Endothelial cell of umbilical vein (primary cell): Measurements from ENCODE around the gene FOS. TPM values are rescaled to one million over a fixed set of nuclear protein-coding genes. Genes with fewer than 3 reads are reported as not detected.
"Not testable (repeated sequence)": the region's sequence is repeated elsewhere in the genome, so short reads cannot be mapped to it uniquely, and the experiment has no call there.

Experiments
- BruUV-seq: library from RNA; stranded (reverse); fragments of 400-500 nt; replicated peaks from 2 replicates; lab custom pipeline; 2021; lab: Mats Ljungman, UMichigan
- CTCF ChIA-PET: fragments of 300-600, 350-600 bp; sonication (Branson Sonifier 250); formaldehyde crosslinking; loops from one replicate; lab custom pipeline; 2021; ENCODE audit warnings: antibody characterized with exemption, inconsistent platforms; lab: Charles Lee
- POLR2A ChIA-PET: fragments of 300-600, 350-600 bp; sonication (Branson Sonifier 250); formaldehyde crosslinking; loops from one replicate; lab custom pipeline; 2021; ENCODE audit warnings: antibody characterized with exemption, inconsistent platforms; lab: Charles Lee
- DNase-seq: peaks from one replicate; pipeline ENCODE4 v3.0.0-alpha.2; 2011; ENCODE audit warnings: low read depth, low spot score
- FAIRE-seq: peaks from 2 replicates; lab custom pipeline; 2011; peaks lifted over from hg19 to GRCh38; lab: Jason Lieb, UNC
- H2AFZ ChIP-seq: 2 replicates; pipeline ENCODE4 v1.6.0; 2012; ENCODE audit warnings: low read depth, low read length, control low read depth, inconsistent platforms
- H3K27ac ChIP-seq: 2 replicates; pipeline ENCODE4 v1.5.1; 2011; ENCODE audit warnings: low read depth, mild to moderate bottlenecking, control low read depth, low read length, moderate library complexity; ENCODE audit not compliant: insufficient read depth
- H3K27me3 ChIP-seq, 2 experiments: 2 replicates each; pipeline versions ENCODE4 v1.6.0 to v1.6.1; 2011; ENCODE audit warnings: low read length in 2 of 2, mixed read lengths in 1 of 2; ENCODE audit not compliant: control insufficient read depth in 2 of 2, insufficient read depth in 2 of 2
- H3K36me3 ChIP-seq, 2 experiments: 2 replicates in 1 of 2; 3 replicates in 1 of 2; pipeline ENCODE4 v1.5.1; 2011; ENCODE audit warnings: low read length in 2 of 2, mild to moderate bottlenecking in 1 of 2, moderate library complexity in 1 of 2; ENCODE audit not compliant: control insufficient read depth in 2 of 2, insufficient read depth in 2 of 2; ENCODE audit errors: extremely low read depth in 1 of 2
- H3K4me1 ChIP-seq: 3 replicates; pipeline ENCODE4 v1.5.1; 2011; ENCODE audit warnings: mild to moderate bottlenecking, low read length; ENCODE audit not compliant: control insufficient read depth, insufficient read depth; ENCODE audit errors: extremely low read depth
- H3K4me2 ChIP-seq: 2 replicates; pipeline ENCODE4 v1.6.1; 2011; ENCODE audit warnings: low read length, control low read depth, mixed read lengths; ENCODE audit not compliant: insufficient read depth
- H3K4me3 ChIP-seq, 3 experiments: fragments of 200-600 bp in 1 of 3; sonication (generic), shearing (Covaris generic) in 1 of 3; replicated peaks in 1 of 3; 2 replicates each; pipeline ENCODE4 v1.5.1; 2011 to 2016; ENCODE audit warnings: control low read depth in 3 of 3, low read length in 3 of 3, mild to moderate bottlenecking in 2 of 3, inconsistent platforms in 1 of 3, low read depth in 1 of 3, moderate library complexity in 1 of 3; ENCODE audit not compliant: insufficient read depth in 1 of 3
- H3K79me2 ChIP-seq: 2 replicates; pipeline ENCODE4 v1.6.0; 2012; ENCODE audit warnings: low read length, inconsistent platforms; ENCODE audit not compliant: control insufficient read depth, insufficient read depth
- H3K9ac ChIP-seq: replicated peaks from 2 replicates; pipeline ENCODE3; 2011; ENCODE audit warnings: low read length, control low read depth; ENCODE audit not compliant: insufficient read depth; ENCODE audit errors: extremely low read depth
- H3K9me1 ChIP-seq: replicated peaks from 3 replicates; pipeline ENCODE4 v1.6.0; 2011; ENCODE audit warnings: mild to moderate bottlenecking, low read length; ENCODE audit not compliant: control insufficient read depth, insufficient read depth; ENCODE audit errors: extremely low read depth
- H3K9me3 ChIP-seq: replicated peaks from 2 replicates; pipeline ENCODE4 v1.5.1; 2012; ENCODE audit warnings: low read length, inconsistent platforms; ENCODE audit not compliant: control insufficient read depth, insufficient read depth
- H4K20me1 ChIP-seq: replicated peaks from 2 replicates; pipeline ENCODE3; 2011; ENCODE audit warnings: mild to moderate bottlenecking, low read length; ENCODE audit not compliant: control insufficient read depth, insufficient read depth; ENCODE audit errors: extremely low read depth
- CTCF ChIP-seq, 2 donors: IDR thresholded peaks; 1 replicate in 1 of 2; 2 replicates in 1 of 2; pipeline ENCODE4 v1.5.1; 2011; ENCODE audit warnings: low read length in 2 of 2, mild to moderate bottlenecking in 2 of 2, moderate library complexity in 2 of 2, control low read depth in 1 of 2, inconsistent platforms in 1 of 2, low read depth in 1 of 2; ENCODE audit not compliant: insufficient read depth in 1 of 2; ENCODE audit errors: extremely low read depth in 1 of 2
- GATA2 ChIP-seq: IDR thresholded peaks from 2 replicates; pipeline ENCODE4 v1.7.0; 2011; ENCODE audit warnings: low read depth, mild to moderate bottlenecking, moderate library complexity, mixed read lengths, low read length; ENCODE audit not compliant: insufficient read length, insufficient read depth
- dilution Hi-C: fragments of 300-500 bp; cut with MboI; formaldehyde crosslinking; loops from one replicate; pipeline ENCODE4 v1.15.0; 2019; ENCODE audit warnings: low sequenced_read_pairs; ENCODE audit not compliant: extremely low pct_ligation_motif_present
- intact Hi-C: fragments of 100-400 bp; cut with micrococcal nuclease; formaldehyde crosslinking; loops from one replicate; pipeline ENCODE4 v1.10.0; 2022
- polyA plus RNA-seq, 4 experiments: library from polyadenylated mRNA; depleted of rRNA in 3 of 4; stranded (reverse) in 3 of 4; unstranded in 1 of 4; fragments of >200 nt; gene quantifications; 2 replicates each; pipeline versions ENCODE4 v1.2.1 to v1.2.3, GENCODE V29; 2011 to 2012; ENCODE audit warnings: missing spikeins in 1 of 4
- total RNA-seq: library from RNA; stranded (reverse); gene quantifications from 2 replicates; pipeline ENCODE4 v1.2.3, GENCODE V29; 2021

FOS gene
- total and polyA plus RNA-seq, 2 donors (not counting 3 experiments of a cell fraction or from before 2014, with no cell fraction given): 9.2 to 41.6 TPM

DNA sequence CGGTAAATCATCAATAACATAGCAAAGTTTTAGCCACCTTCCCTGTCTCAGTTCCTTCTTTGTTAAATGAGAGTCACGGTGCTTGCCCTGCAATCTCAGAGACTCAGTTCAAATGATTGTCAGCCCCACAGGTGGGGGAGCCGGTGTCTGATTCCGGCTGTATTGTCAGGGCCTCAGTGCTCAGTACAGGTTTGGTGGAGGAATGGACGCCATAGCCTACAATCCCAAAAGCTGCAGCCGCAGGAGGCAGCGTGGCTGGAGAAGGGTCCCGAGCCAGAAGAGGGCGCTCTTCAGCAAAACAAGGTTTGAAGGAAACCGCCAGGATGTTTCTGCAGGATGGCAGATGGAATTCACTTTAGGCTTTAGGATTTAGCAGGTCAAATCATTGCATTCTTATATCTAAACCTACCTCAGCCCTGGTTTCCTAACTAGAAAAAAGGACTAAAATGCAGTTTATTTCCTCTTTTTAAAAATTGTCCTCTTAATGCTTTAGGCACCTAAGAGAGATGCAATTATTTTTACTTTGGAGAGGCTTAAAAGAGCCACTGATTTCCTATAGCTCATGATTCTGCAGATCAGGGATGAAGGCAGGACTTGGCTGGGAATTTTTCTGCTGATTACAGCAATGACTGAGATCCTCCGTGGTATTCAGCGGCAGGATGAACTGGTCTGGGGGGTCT, 29.2 kb downstream of the FOS start:
- Histone ChIP-seq H2AFZ (peak overlapping the region; percentile 29), H3K79me2 (no peaks in the 10 kb centered on the region), H3K4me2 (no peak overlapping the region), H3K4me3 (no peak overlapping the region), H3K36me3 (no peaks in the 10 kb centered on the region), H3K9ac (no peak overlapping the region), H4K20me1 (no peaks in the 10 kb centered on the region), H3K4me1 (peaks cover 3% of the 10 kb centered on the region), H3K9me1 (no peaks in the 10 kb centered on the region), H3K27me3 (peaks cover 0 to 2% of the 10 kb centered on the region in 2 experiments), H3K27ac (no peak overlapping the region), H3K9me3 (no peaks in the 10 kb centered on the region)
- FAIRE-seq: peak; percentile 79
- peak; percentile 77 for DNase-seq
- intact Hi-C loops (loop anchor here (1.0 to 2.0 kb wide), 3 partner anchors 180 to 347 kb away; no protein-coding TSS in a partner anchor), dilution Hi-C loops (no loop called here)
- BruUV-seq: no TSS peak
- ChIA-PET POLR2A (no interaction called here), CTCF (interaction anchor here (0.9 to 5.5 kb wide), 22 partner anchors 12 to 347 kb away, joined by 3 to 141 read pairs (median 4); partner anchors contain the start of genes FLVCR2, JDP2 and NEK9)
- no peak for TF ChIP-seq GATA2
- TF ChIP-seq CTCF (IDR thresholded peaks at IDR 0.05; ENCODE audit: extremely low read depth in 1 of 2, insufficient read depth in 1 of 2, low read depth in 1 of 2, low read length in 2 of 2): peak; percentile 91 to 93

- H3K9me3 ChIP-seq, H3K9ac ChIP-seq, H3K36me3 ChIP-seq, H4K20me1 ChIP-seq, H2AFZ ChIP-seq, intact Hi-C loops, H3K9me1 ChIP-seq, DNase-seq, H3K4me3 ChIP-seq, H3K79me2 ChIP-seq, H3K27ac ChIP-seq, H3K4me1 ChIP-seq, dilution Hi-C loops, FAIRE-seq, BruUV-seq, POLR2A ChIA-PET, H3K27me3 ChIP-seq, H3K4me2 ChIP-seq: not testable (repeated sequence)
- CTCF ChIA-PET: interaction anchor here (0.6 to 5.5 kb wide), 12 partner anchors 18 to 346 kb away, joined by 3 to 141 read pairs (median 4); partner anchors contain the start of gene FLVCR2
These were observed 30.4 kb downstream of the FOS start for GRCh38 chr14:75308991-75309390.

GRCh38 chr14:75309561-75309960, 30.9 kb downstream of the FOS start:
- FAIRE-seq, BruUV-seq, POLR2A ChIA-PET, H3K27ac ChIP-seq, H3K4me1 ChIP-seq, H3K36me3 ChIP-seq, H3K79me2 ChIP-seq, dilution Hi-C loops, H3K9me3 ChIP-seq, H2AFZ ChIP-seq, H3K9ac ChIP-seq, H3K4me2 ChIP-seq, H3K4me3 ChIP-seq, H3K9me1 ChIP-seq, H3K27me3 ChIP-seq, H4K20me1 ChIP-seq, DNase-seq, intact Hi-C loops: not testable (repeated sequence)
- CTCF ChIA-PET: interaction anchor here (0.6 to 5.5 kb wide), 8 partner anchors 52 to 269 kb away, joined by 3 to 141 read pairs (median 4); partner anchors contain the start of gene FLVCR2
